Measurements from ENCODE around the gene GPSM1. TPM values are rescaled to one million over a fixed set of nuclear protein-coding genes. Genes with fewer than 3 reads are reported as not detected.

The GPSM1 gene
- total RNA-seq, 1 experiment from 2014 or later: 24.7 TPM

- Histone ChIP-seq H3T11ph (ENCODE audit: low read length) (no peak overlapping the region), H2BK5ac (ENCODE audit: insufficient read length, low read length) (no peak overlapping the region), H3K14ac (ENCODE audit: insufficient read depth, low read length) (no peak overlapping the region), H3K27me3 (ENCODE audit: insufficient read depth, low read length) (no peaks in the 10 kb centered on the region), H2AK5ac (ENCODE audit: insufficient read length, low read length) (no peak overlapping the region), H3K79me2 (ENCODE audit: insufficient read depth, low read length) (no peaks in the 10 kb centered on the region), H3K56ac (ENCODE audit: insufficient read length, low read depth, low read length) (no peak overlapping the region), H3K4ac (ENCODE audit: low read depth, low read length) (no peak overlapping the region), H3K27ac (ENCODE audit: insufficient read length, low read depth, low read length) (no peak overlapping the region), H2AFZ (ENCODE audit: low read length) (no peak overlapping the region), H3K4me1 (ENCODE audit: insufficient read depth, low read length) (no peaks in the 10 kb centered on the region), H4K8ac (replicated peaks; ENCODE audit: insufficient read length, low read depth, low read length) (no peak overlapping the region), H4K91ac (ENCODE audit: insufficient read length, low read depth, low read length) (no peak overlapping the region), H3K23me2 (ENCODE audit: insufficient read length, low read depth, low read length, poor library complexity, severe bottlenecking) (no peaks in the 10 kb centered on the region), H3K79me1 (ENCODE audit: insufficient read depth, low read depth, low read length, poor library complexity, severe bottlenecking) (no peaks in the 10 kb centered on the region), H4K5ac (ENCODE audit: insufficient read length, low read depth, low read length) (no peak overlapping the region), H2BK12ac (ENCODE audit: insufficient read length, low read depth, low read length) (no peak overlapping the region), H3K23ac (ENCODE audit: insufficient read length, low read depth, low read length) (no peak overlapping the region), H4K20me1 (ENCODE audit: control insufficient read depth, insufficient read depth, insufficient read length) (no peaks in the 10 kb centered on the region), H2BK120ac (ENCODE audit: low read depth, low read length, poor library complexity, severe bottlenecking) (no peak overlapping the region), H3K9ac (ENCODE audit: extremely low read depth, insufficient read length, low read length) (no peak overlapping the region), H3K18ac (ENCODE audit: insufficient read length, low read depth, low read length) (no peak overlapping the region), H3K4me2 (ENCODE audit: insufficient read depth, insufficient read length, low read length) (no peak overlapping the region), H2BK15ac (ENCODE audit: low read depth, low read length) (no peak overlapping the region), H3K9me3 (ENCODE audit: control insufficient read depth, low read depth, low read length) (no peaks in the 10 kb centered on the region), H2BK20ac (ENCODE audit: low read depth, low read length, poor library complexity, severe bottlenecking) (no peak overlapping the region)
- no CpG with 5 or more reads among the region's 21 CpGs for WGBS (ENCODE audit: extremely low coverage, insufficient read length, low lambda C conversion rate)
- H3K27ac Mint-ChIP-seq: no peak overlapping the region
- no peak for DNase-seq
- H3K27me3 Mint-ChIP-seq (ENCODE audit: low read depth): no peaks in the 10 kb centered on the region
- H3K4me3 Mint-ChIP-seq: no peak overlapping the region
- H3K4me1 Mint-ChIP-seq: peaks cover 2 to 6% of the 10 kb centered on the region in 2 experiments; a peak in 1 of 4 replicates
- TF ChIP-seq, protein P1, sequence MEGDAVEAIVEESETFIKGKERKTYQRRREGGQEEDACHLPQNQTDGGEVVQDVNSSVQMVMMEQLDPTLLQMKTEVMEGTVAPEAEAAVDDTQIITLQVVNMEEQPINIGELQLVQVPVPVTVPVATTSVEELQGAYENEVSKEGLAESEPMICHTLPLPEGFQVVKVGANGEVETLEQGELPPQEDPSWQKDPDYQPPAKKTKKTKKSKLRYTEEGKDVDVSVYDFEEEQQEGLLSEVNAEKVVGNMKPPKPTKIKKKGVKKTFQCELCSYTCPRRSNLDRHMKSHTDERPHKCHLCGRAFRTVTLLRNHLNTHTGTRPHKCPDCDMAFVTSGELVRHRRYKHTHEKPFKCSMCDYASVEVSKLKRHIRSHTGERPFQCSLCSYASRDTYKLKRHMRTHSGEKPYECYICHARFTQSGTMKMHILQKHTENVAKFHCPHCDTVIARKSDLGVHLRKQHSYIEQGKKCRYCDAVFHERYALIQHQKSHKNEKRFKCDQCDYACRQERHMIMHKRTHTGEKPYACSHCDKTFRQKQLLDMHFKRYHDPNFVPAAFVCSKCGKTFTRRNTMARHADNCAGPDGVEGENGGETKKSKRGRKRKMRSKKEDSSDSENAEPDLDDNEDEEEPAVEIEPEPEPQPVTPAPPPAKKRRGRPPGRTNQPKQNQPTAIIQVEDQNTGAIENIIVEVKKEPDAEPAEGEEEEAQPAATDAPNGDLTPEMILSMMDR (conservative IDR thresholded peaks at IDR 0.05): no peak
- H3K9me3 Mint-ChIP-seq: no peaks in the 10 kb centered on the region
- H3K36me3 Mint-ChIP-seq (ENCODE audit: insufficient read depth in 1 of 3, low read depth in 3 of 3): no peaks in the 10 kb centered on the region
Observed at GRCh38 chr9:136334541-136334940, 7.2 kb downstream of the GPSM1 start.
